ENCODE measurements around the gene ERBB2. TPM values are rescaled to one million over a fixed set of nuclear protein-coding genes. Genes with fewer than 3 reads are reported as not detected.

The ERBB2 gene
- total and polyA plus RNA-seq, 2 of the 13 experiments (the other 11 are each of a cell fraction or from before 2014, with no cell fraction given) = 57.7 to 64.1 TPM

DNA sequence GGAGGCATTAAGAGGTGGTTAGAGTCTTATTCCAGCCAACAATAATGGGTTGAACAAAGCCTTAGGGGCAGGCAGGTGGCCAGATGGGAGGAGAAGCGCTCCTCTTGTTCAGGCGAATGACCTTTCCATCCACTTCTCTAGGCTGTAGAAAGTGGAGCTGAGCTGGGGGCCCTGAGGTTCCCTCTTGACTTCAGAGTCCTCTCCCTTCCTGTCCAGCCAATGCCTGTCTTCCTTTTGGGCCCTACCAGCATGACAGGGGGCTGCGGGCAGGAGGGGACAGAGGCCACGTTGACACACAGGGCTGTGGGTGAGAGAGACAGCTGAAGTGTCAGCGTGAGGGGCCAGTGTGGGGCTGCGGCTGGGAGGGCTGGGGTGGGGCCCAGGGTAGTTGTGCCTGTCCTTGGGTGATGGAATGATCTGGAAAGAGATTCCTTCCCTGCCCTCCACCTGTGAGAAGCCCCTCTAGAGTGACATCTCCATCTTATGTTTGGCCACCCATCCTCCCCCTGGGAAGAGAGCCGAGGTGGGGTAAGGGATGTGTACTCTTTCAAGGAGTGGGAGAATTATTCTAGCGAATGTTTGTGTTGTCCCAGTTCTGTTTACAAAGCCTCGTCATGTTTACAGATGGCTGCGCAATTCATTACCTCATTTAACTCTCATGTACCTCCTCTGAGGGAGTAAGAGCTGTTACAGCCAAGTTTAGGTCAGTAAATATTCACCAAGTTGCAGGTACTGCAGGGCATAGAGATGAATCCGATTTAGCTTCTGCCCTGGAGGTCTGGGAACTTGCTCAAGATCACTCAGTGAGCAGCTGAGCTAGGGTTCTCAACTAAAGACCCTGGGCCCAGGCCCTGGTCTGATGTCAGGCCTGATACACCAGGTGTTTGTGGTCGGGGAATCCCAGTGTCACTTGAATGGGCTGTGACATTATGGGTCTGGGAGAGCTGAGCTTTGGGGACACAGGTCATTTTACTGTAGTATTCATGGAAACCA, 3.3 kb downstream of the ERBB2 start (continued):
- TF ChIP-seq NAIF1 (CRISPR knock-in tag; IDR thresholded peaks at IDR 0.05; ENCODE audit: borderline replicate concordance) (no peak), ZNF615 (CRISPR knock-in tag; IDR thresholded peaks at IDR 0.05; ENCODE audit: borderline replicate concordance) (no peak), ZNF496 (CRISPR knock-in tag; IDR thresholded peaks at IDR 0.05; ENCODE audit: insufficient replicate concordance) (no peak), RAD21 (CRISPR knock-in tag; IDR thresholded peaks at IDR 0.05) (no peak), MIER2 (CRISPR knock-in tag; IDR thresholded peaks at IDR 0.05) (no peak; the same call in 1 of the 2 replicates), TCF12 (IDR thresholded peaks at IDR 0.05) (no peak), TCF12 (CRISPR knock-in tag; IDR thresholded peaks at IDR 0.05) (no peak), ZNF292 (CRISPR knock-in tag; IDR thresholded peaks at IDR 0.05; ENCODE audit: borderline replicate concordance, low read depth) (peak; percentile 93), ELF4 (CRISPR knock-in tag; IDR thresholded peaks at IDR 0.05; ENCODE audit: borderline replicate concordance) (no peak), KDM4B (CRISPR knock-in tag; IDR thresholded peaks at IDR 0.05) (peak; percentile 14; the same call in 1 of the 2 replicates), NFE2 (CRISPR knock-in tag; IDR thresholded peaks at IDR 0.05) (no peak), GTF2F1 (IDR thresholded peaks at IDR 0.05; ENCODE audit: low read length) (no peak)
- TF ChIP-seq, protein P1, sequence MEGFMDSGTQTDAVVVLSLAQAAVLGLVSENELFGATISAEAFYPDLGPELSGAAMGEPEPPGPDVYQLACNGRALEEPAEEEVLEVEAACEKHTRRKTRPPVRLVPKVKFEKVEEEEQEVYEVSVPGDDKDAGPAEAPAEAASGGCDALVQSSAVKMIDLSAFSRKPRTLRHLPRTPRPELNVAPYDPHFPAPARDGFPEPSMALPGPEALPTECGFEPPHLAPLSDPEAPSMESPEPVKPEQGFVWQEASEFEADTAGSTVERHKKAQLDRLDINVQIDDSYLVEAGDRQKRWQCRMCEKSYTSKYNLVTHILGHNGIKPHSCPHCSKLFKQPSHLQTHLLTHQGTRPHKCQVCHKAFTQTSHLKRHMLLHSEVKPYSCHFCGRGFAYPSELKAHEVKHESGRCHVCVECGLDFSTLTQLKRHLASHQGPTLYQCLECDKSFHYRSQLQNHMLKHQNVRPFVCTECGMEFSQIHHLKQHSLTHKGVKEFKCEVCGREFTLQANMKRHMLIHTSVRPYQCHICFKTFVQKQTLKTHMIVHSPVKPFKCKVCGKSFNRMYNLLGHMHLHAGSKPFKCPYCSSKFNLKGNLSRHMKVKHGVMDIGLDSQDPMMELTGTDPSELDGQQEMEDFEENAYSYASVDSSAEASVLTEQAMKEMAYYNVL (CRISPR knock-in tag; IDR thresholded peaks at IDR 0.05; ENCODE audit: borderline replicate concordance) = no peak; the same call in 1 of the 2 replicates
- TF ChIP-seq, protein P2, sequence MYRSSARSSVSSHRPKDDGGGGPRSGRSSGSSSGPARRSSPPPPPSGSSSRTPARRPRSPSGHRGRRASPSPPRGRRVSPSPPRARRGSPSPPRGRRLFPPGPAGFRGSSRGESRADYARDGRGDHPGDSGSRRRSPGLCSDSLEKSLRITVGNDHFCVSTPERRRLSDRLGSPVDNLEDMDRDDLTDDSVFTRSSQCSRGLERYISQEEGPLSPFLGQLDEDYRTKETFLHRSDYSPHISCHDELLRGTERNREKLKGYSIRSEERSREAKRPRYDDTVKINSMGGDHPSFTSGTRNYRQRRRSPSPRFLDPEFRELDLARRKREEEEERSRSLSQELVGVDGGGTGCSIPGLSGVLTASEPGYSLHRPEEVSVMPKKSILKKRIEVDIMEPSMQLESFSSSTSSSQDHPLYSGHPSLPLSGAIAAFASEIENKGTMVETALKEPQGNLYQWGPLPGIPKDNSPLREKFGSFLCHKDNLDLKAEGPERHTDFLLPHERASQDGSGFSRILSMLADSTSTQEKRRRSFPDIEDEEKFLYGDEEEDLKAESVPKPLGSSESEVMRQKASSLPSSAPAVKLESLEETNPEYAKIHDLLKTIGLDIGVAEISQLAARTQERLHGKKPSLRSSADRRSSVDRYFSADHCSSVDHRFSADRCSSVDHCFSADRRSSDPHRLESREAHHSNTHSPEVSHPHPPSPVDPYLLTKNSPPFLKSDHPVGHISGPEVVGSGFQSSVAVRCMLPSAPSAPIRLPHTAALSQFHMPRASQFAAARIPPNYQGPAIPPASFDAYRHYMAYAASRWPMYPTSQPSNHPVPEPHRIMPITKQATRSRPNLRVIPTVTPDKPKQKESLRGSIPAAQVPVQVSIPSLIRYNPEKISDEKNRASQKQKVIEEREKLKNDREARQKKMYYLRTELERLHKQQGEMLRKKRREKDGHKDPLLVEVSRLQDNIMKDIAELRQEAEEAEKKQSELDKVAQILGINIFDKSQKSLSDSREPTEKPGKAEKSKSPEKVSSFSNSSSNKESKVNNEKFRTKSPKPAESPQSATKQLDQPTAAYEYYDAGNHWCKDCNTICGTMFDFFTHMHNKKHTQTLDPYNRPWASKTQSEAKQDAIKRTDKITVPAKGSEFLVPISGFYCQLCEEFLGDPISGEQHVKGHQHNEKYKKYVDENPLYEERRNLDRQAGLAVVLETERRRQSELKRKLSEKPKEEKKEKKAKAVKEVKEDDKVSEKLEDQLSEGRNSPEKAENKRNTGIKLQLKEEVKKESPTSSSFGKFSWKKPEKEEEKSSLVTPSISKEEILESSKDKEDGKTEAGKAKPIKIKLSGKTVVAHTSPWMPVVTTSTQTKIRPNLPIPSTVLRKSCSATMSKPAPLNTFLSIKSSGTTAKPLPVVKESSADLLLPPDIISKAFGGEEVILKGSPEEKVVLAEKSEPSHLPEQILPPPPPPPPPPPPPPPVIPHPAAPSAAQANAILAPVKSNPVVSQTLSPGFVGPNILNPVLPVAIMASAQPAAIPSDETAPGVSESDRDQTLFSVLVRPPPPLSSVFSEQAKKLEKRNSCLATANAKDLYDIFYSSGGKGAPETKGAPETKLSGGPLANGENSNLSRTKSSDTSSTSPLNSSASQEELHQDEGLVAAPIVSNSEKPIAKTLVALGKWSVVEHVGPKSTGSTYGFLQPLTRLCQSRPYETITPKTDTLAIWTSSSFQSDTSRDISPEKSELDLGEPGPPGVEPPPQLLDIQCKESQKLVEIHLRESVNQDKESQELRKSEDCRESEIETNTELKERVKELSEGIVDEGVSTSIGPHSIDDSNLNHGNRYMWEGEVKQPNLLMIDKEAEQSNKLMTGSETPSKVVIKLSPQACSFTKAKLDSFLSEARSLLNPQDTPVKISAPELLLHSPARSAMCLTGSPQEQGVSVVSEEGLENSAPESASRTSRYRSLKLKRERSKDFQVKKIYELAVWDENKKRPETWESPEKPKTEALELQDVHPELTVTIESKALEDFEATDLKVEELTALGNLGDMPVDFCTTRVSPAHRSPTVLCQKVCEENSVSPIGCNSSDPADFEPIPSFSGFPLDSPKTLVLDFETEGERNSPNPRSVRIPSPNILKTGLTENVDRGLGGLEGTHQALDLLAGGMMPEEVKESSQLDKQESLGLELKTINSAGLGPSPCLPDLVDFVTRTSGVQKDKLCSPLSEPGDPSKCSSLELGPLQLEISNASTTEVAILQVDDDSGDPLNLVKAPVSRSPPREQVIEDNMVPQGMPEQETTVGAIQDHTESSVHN (CRISPR knock-in tag; IDR thresholded peaks at IDR 0.05) = peak; percentile 55; the same call in 1 of the 2 replicates
- TF ChIP-seq, protein P3, sequence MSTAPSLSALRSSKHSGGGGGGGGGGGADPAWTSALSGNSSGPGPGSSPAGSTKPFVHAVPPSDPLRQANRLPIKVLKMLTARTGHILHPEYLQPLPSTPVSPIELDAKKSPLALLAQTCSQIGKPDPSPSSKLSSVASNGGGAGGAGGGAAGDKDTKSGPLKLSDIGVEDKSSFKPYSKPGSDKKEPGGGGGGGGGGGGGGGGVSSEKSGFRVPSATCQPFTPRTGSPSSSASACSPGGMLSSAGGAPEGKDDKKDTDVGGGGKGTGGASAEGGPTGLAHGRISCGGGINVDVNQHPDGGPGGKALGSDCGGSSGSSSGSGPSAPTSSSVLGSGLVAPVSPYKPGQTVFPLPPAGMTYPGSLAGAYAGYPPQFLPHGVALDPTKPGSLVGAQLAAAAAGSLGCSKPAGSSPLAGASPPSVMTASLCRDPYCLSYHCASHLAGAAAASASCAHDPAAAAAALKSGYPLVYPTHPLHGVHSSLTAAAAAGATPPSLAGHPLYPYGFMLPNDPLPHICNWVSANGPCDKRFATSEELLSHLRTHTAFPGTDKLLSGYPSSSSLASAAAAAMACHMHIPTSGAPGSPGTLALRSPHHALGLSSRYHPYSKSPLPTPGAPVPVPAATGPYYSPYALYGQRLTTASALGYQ (CRISPR knock-in tag; IDR thresholded peaks at IDR 0.05) = no peak
